GM21619 (cell line): Measurements from ENCODE around the gene ERICH6.

Source experiments
- ATAC-seq: cut with Tn5 transposase; IDR thresholded peaks from one replicate; pipeline ENCODE4 v1.9.1; 2021; ENCODE audit not compliant: unreplicated experiment

The ERICH6 gene

GRCh38 chr3:150613709-150614480 lies 89.8 kb downstream of the ERICH6 start:
- ATAC-seq = no peak

GRCh38 chr3:150613034-150613433 lies 90.7 kb downstream of the ERICH6 start:
- ATAC-seq = no peak

GRCh38 chr3:150612494-150612893 lies 91.2 kb downstream of the ERICH6 start:
- no peak for ATAC-seq

- ATAC-seq = no peak
These were observed 92.1 kb downstream of the ERICH6 start for GRCh38 chr3:150611666-150612065.

GRCh38 chr3:150610785-150611184 lies 92.9 kb downstream of the ERICH6 start:
- no peak for ATAC-seq

- ATAC-seq = peak; percentile 31
These were observed 93.7 kb downstream of the ERICH6 start for GRCh38 chr3:150609988-150610387.
